CD4-positive, alpha-beta T cell treated with Interleukin-15 for 1 hour (primary cell): ENCODE data around the gene CC2D2A.
"Not testable (repeated sequence)": the region's sequence is repeated elsewhere in the genome, so short reads cannot be mapped to it uniquely, and the experiment has no call there.

ENCODE experiments used
- DNase-seq: peaks from one replicate; pipeline ENCODE4 v3.0.0-alpha.2; 2020

The CC2D2A gene

DNA sequence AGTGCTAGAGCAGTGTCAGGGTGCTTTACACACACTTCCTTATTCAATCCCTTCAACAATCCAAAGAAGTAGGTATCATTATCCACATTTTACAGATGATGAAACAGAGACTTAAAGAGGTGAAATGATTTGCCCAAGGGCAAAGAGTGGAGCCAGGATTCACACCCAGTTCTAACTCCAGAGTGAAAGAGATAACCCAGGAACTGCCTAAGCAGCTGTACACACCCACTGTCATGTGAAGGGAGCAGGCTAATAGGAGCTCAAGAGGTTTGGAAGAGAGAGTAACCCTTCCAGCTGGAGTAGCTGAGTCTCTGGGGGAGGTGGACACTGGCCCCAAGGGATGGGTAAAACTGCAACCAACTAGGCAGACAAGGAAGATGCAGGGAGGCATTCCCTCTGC is 92.9 kb downstream of the CC2D2A start:
- DNase-seq = no peak

DNA sequence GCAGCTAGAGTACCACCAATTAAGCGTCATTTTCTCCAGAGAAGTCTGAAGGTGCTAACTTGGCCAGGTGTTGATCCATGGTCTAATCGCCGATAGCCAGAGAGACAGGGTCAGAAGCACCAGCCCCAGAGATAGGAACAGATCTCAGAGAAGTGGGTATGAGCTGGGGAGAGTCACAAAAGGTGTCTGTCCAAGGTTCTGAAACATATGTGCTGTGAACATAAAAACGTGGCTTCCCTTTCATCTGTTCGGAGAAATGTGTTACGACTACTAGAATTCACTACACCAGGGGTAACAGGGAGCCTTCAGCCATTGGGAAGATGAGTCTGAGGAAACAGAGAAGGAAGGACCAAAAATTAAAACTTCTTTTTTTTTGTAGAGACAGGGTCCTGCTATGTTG is 94.2 kb downstream of the CC2D2A start:
- DNase-seq = no peak

DNA sequence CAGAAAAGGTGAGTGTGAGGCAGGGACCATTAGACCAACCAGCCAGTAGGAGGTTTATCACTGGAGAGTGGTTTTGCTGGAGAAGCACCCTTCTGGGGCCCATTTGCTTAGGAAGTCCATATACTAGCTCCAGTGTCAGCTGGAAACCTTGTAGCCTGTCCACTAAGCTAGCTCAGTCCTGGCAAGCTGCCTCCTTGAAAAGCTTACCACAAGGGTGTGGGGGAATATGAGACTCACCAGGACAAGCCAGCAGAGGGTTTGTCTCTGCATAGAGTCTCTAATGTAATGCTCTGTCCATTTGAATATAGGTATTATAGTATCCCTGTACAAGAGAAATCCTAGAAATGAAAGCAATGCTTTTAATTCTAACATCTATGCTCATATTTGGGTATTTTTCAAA is 99.1 kb downstream of the CC2D2A start:
- DNase-seq = no peak

DNA sequence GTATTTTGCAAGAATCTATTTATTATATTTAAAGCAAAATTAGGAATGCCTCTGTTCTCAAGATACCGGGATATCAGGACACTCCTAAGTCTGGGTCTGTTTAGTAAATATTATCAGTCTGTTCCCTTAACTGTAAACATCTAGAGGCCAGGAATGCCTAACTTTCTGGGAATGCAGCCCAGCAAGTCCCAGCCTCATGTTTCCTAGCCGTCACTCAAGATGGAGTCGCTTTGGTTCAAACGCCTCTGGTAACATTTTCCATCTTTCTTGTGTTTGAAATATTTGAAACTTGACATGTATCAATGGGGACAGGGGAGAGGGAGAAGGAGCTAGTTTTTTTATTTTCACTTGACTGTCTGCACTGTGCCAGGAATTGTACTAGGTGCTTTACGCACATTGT is 100.1 kb downstream of the CC2D2A start:
- no peak for DNase-seq

DNA sequence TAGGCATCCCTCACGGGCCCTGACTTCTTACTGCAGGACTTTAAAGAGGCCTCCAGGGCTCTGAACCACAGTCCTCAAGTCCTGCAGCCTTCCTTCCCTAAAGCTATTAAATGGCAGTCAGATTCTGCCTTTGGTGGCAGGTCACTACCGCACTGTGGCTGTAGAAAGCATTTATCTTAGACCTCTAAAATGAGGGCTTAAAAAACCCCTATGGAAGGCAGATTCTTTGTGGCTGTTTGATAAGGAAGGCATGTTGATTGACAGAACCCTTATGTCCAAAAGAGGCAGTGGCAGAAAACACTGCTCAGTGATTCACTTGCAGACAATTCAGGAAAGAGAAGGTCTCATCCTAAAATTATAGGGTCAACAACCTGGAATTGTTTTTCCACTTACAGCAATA is 106.3 kb downstream of the CC2D2A start:
- no peak for DNase-seq

DNA sequence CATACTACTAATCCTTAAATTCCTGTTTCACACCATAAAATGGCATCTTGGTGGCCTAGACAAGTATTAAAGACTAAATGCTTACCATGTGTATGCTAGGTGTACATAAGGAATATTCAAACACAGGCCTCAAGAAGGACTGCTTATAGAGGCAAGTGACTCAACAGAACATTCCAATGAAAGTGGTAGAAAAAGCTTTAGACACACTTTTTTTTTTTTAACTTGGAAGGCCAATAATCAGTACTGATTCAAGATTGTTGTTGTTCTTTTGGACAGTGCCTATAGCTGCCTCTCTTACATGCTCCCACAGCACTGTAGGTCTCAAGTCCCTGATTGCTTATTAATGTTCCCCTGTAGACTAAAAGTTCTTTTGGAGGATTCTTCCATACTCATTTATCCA is 107.8 kb downstream of the CC2D2A start:
- no peak for DNase-seq

DNA sequence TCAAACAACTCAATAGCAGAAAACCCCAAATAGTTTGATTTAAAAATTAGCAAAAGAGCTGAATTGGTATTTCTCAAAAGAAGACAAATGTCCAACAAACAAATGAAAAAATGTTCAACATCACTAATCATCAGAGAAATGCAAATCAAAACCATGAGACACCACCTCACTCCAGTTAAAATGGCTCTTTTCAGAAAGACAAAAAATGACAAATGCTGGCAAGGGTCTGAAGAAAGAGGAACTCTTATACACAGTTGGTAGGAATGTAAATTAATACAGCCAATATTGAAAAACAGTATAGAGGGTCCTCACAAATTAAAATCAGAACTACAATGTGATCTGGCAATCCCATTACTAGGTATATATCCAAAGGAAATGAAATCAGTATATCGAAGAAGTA is 115.1 kb downstream of the CC2D2A start:
- DNase-seq = no peak

DNA sequence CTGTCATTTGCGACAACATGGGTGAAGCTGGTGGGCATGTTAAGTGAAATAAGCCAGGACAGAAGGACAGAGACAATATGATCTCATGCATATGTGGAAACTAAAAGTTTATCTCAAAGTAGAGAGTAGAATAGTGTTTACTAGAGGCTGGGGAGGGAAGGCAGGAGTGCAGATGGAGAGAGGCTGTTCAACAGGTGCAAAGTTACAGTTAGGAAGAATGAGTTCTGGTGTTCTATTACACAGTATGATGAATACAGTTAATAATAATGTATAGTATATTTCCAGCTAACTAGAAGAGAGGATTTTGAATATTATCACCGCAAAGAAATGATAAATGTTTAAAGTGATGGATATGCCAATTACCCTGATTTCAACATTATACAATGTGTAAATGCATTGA is 115.6 kb downstream of the CC2D2A start:
- no peak for DNase-seq

DNA sequence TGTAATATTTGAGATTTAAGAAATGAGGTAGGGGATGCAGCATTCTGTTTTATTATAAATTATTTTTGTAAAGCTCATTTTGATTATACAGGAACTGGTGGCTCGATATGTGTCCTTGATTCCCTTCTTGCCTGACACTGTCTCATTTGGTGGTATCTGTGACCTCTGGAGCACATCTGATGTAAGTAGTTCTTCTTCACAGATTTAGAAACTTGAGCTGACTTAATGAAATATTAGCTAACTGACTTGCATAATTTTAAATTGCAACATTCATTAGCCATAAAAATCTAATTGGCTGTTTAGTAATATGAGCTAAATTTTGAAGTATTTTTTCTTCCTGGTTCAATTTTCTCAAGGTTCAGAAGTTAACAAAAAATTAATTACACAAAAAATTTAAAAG is 116.4 kb downstream of the CC2D2A start:
- no peak for DNase-seq

DNA sequence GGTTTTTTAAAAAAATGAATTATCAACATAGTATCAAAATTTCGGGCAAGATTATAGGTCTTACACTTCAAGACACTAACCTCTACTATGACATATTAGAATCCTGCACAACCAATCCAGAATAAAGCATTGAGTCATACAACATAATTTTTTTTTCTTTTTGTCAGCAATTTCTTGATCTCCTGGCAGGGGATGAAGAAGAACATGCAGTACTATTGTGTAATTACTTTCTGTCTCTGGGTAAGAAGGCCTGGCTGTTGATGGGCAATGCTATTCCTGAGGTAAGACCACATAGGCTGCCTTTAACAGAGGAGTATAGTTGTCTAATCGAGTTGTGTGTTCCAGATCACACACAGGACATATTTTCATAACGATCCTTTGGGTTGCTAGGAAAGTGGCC is 118.0 kb downstream of the CC2D2A start:
- DNase-seq = no peak

DNA sequence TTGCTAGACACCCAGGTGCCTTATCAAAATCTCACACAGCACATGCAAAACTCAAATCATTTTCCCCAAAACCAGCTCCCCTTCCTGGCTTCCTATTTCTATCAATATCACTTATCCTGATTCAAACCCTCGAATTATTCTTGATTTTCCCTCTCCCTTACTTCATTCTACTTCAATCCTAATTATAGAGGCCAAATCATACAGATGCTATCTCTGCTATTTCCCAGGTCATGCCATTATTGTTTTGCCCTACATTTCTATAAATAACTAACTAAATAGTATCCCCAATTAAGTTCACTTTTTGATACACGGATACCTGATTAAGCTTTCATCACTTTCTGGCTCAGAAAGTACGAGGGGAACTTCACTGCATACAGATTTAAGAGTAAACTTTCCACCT is 123.1 kb downstream of the CC2D2A start:
- DNase-seq = no peak

DNA sequence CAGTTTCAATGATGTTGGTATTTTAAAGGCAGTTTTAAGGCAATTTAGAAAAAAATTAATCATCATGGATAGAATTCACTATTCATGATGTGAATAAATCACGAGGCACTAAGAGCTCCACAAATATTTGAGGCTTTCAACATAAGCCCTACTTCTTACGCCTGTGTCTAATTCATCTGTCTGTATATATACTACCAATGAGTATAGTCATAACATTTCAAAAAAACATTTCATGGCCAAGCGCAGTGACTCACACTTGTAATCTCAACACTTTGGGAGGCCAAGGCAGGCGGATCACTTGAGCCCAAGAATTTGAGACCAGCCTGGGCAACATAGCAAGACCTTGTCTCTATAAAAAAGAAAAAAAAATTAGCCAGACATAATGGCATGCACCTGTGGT is 129.0 kb downstream of the CC2D2A start:
- DNase-seq = no peak

DNA sequence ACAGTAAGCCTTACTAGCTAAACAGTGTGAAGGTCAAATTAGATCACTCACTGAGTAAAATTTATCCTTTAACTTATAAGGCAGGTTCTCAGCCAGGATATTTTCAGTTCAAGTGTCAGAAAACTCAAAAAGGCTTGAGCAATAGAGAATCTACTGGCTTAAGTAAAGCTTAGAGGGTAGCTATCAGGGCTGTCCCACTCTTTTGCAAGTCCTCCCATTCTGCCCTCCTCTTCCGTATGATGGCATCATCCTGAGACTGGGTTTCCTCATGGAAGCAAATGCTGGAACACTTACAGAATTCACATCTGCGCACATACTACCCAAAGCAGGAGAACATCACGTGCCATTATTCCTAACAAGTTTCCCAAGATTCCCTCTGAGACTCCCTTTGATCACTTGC is 130.5 kb downstream of the CC2D2A start:
- no peak for DNase-seq

DNA sequence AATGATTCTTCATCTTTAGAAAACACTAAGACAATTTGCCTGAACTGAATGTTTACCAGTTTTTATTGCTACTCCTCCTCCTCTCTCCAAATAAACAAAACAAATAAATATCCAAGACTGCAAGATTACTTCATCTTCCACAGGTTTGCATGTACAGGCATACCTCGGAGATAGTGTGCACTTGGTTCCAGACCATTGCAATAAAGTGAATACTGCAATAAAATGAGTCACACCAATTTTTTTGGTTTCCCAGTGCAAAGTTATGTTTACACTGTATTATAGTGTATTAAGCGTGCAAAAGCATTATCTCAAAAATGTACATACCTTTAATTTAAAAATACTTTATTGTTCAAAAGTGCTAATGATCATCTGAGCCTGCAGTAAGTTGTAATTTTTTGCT is 132.2 kb downstream of the CC2D2A start:
- no peak for DNase-seq

DNA sequence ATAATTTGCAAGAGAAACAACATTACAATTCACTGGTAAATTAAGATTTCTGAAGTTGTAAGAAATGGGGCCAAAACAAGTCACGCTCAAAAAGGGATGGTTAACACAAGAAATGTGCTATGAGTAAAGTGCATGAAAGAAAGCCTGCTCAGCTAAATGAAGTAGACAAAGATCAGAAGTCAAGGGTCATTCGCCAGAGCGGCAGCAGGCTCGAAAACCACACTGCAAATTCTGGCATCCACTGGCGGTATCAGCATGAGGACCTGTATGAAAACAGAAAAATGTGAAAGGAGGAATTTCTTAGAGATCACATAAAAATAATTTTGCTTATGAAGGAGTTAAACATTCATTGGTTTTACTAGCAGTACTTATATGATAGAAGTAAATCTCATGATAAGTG is 135.9 kb downstream of the CC2D2A start:
- no peak for DNase-seq

DNA sequence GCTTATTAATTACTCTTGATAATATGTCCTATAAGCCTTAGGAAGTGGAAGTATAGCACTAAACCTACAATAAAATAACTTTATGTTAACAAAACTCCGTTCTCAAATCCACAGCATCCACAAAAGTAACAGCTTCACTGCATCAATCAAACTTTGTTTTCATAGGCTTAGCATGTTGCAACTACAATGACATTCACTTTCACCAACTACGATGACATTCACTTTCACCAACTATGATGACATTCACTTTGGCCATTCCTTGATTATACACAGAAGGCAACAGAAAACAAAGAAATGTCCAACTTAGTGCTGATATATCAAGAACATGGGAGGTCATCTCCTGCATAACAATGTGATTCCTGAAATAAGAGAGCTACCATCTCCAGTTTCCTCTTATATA is 141.2 kb downstream of the CC2D2A start:
- no peak for DNase-seq

DNA sequence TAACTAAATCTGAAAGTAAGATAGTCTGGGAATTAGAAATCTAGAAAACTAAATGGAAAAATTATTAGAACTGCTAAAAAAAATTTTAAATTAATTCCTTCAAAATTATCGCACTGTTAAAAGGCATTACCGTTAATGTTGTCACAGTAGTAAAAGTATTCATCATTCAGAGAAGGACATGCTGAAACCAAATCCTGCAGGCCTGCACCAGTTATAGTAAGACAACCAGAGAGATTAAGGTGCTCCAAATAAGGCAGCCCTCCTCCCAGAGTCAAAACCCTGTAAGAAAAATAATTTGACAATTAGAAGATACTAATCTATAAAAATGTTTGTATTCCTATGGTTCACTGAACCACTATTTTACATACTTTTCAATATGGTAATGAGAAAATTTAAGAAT is 142.5 kb downstream of the CC2D2A start:
- no peak for DNase-seq

DNA sequence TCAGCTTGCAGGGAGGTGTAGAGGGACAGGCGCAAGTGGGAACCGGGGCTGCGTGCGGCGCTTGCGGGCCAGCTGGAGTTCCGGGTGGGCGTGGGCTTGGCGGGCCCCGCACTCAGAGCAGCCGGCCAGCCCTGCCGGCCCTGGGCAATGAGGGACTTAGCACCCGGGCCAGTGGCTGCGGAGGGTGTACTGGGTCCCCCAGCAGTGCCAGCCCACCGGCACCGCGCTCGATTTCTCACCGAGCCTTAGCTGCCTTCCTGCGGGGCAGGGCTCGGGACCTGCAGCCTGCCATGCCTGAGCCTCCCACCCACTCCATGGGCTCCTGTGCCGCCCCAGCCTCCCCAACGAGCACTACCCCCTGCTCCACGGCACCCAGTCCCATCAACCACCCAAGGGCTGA is 145.2 kb downstream of the CC2D2A start:
- not testable (repeated sequence) for DNase-seq

DNA sequence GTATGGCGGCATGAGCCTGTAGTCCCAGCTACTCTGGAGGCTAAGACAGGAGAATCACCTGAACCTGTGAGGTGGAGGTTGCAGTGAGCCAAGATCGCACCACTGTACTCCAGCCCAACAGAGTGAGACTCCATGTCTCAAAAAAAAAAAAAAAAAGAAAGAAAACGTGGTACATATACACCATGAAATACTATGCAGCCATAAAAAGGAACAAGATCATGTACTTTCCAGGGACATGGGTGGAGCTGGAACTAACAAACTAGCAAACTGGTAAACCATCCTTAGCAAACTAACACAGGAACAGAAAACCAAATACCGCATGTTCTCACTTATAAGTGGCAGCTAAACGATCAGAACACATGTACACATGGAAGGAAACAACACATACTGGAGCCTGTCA is 147.7 kb downstream of the CC2D2A start:
- not testable (repeated sequence) for DNase-seq

DNA sequence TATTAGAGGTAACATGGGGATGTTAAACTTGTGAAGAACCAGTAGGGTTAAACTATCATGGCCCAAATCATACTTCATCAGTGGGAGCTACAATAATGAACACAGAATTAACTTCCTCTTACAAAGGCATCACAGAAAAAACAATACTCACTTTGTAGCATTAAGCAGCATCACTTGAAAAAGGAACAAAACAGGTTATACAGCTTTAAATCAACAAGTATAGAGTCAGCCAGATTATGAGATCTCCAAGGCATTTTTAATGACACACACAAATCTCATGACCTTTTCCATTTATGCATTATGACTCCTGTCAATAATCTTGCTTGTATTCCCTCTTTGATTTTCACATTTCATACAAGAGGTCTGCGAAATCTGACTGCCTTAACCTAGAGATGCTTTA is 167.1 kb downstream of the CC2D2A start:
- no peak for DNase-seq

DNA sequence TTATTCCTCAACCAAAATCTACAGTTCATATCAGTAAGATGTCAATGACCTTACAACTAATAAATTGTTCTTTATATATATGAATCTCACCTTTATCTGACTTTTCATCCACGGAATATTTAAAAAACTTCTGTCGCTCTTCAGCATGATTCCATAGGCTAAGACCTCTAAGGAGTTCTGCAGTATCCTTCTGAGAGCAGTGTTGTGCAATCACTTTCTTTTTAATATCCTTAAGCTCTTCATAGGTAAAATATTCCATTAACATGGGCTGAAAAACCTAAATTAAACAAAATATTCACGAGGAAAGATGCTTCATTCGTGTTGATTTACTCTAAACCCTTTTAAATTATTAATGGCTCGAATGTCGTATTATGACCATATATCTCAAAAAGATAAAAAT is 168.7 kb downstream of the CC2D2A start:
- DNase-seq = no peak

DNA sequence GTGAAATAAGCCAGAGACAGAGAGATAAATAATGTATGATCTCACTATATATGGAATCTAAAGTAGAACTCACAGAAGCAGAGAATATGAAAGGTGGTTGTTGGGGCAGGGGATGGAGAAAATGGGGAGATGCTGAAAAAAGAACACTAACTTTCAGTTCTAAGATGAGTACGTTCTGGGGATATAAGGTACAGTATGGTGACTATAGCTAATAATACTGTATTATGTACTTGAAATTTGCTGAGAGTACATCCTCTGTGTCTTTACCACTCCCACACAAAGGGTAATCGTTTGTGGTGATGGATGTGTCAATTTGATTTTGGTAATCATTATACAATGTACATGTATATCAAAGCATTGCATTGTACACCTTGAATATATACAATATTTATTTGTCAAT is 178.9 kb downstream of the CC2D2A start:
- DNase-seq = no peak

DNA sequence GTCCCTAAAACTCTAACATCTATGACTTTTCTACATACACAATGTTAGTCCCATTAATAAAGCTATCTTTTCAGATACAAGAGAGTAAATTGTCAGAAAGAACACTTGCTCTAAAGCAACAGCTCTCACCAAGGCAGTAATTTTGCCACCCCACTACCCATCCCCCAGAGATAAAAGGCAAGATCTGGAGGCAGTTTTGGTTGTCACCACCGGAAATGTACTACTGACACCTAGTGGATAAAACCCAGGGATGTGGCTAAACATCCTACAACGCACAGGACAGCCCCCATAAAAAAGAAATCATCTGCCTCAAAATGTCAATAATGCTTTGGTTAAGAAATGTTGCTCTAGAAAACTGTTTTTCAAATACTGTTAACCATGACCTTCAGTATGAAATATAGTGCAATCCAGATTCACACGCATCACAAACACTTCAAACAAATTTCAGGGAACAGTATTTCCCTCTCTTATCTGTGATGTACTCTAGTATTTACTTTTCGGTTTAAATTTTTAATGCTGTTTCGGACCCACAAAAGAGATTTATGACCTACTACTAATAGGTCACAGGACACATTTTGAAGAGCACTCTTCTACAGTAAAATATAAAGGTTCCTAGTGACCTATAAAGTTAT is 180.3 kb downstream of the CC2D2A start:
- DNase-seq = peak; percentile 59
